B cell (primary cell): ENCODE data around the gene ESPN.

Source experiments
- CTCF ChIP-seq: fragments of 200-600 bp; IDR thresholded peaks from one replicate; pipeline ENCODE4 v1.8.0; 2022; ENCODE audit warnings: antibody characterized with exemption, mild to moderate bottlenecking
- EZH2 ChIP-seq: IDR thresholded peaks from 2 replicates; pipeline ENCODE4 v1.6.1; 2012; ENCODE audit warnings: borderline replicate concordance, low read depth, mild to moderate bottlenecking, moderate library complexity, low read length; ENCODE audit not compliant: insufficient read depth, poor library complexity, severe bottlenecking

- TF ChIP-seq CTCF (no peak), EZH2 (no peak)
Measured at GRCh38 chr1:6386371-6386949, 38.1 kb upstream of the ESPN start.
